Bronchial epithelial cell (primary cell): Measurements from ENCODE around the gene GALR2. TPM values are rescaled to one million over a fixed set of nuclear protein-coding genes. Genes with fewer than 3 reads are reported as not detected.
"Not testable (repeated sequence)": the region's sequence is repeated elsewhere in the genome, so short reads cannot be mapped to it uniquely, and the experiment has no call there.

Experiments
- DNase-seq: peaks from one replicate; pipeline ENCODE4 v3.0.0-alpha.2; 2010; ENCODE audit warnings: low read depth
- FAIRE-seq: peaks from 2 replicates; lab custom pipeline; 2011; peaks lifted over from hg19 to GRCh38; lab: Jason Lieb, UNC
- H3K27me3 ChIP-seq: 2 replicates; pipeline ENCODE4 v1.5.1; 2011; ENCODE audit warnings: low read length; ENCODE audit not compliant: control insufficient read depth, insufficient read depth
- H3K36me3 ChIP-seq: 2 replicates; pipeline ENCODE4 v1.5.1; 2011; ENCODE audit warnings: low read length; ENCODE audit not compliant: control insufficient read depth, insufficient read depth
- H3K4me3 ChIP-seq: 2 replicates; pipeline ENCODE4 v1.5.1; 2011; ENCODE audit warnings: mild to moderate bottlenecking, low read depth, low read length, control low read depth
- total RNA-seq: library from RNA; depleted of rRNA; stranded (reverse); fragments of >200 nt; gene quantifications from 2 replicates; pipeline ENCODE4 v1.2.1, GENCODE V29; 2014
- TF ChIP-seq, protein P1 (sequence below): IDR thresholded peaks from 2 replicates; pipeline ENCODE4 v1.5.1; 2011; ENCODE audit warnings: mild to moderate bottlenecking, moderate library complexity, low read length, control low read depth, inconsistent platforms; ENCODE audit not compliant: insufficient read depth, severe bottlenecking

GALR2 gene
- total RNA-seq, 1 donor from 2014 or later, result not detected

DNA sequence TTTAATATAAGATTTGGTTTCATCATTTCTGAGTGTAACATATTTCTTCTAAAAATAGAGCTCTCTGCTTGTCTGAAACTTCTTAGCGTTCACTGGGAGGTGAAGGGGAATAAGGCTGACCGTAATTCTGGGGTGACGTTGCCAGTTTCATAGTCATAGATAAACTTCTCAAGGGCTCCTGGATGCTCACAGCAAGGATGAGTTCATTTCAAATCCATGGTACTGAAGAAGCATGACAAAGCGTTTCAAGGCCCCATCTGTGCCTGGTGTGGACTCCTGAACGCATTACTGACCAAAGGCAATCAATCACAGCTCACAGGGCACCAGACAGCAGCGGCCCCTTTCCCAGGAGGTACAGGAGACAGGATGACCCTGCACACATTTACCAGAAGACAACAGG is 35.5 kb upstream of the GALR2 start:
- DNase-seq (no peak), FAIRE-seq (no peak)
- Histone ChIP-seq H3K36me3 (peaks cover 25% of the 10 kb centered on the region), H3K27me3 (no peaks in the 10 kb centered on the region), H3K4me3 (no peak overlapping the region)
- TF ChIP-seq, protein P1, sequence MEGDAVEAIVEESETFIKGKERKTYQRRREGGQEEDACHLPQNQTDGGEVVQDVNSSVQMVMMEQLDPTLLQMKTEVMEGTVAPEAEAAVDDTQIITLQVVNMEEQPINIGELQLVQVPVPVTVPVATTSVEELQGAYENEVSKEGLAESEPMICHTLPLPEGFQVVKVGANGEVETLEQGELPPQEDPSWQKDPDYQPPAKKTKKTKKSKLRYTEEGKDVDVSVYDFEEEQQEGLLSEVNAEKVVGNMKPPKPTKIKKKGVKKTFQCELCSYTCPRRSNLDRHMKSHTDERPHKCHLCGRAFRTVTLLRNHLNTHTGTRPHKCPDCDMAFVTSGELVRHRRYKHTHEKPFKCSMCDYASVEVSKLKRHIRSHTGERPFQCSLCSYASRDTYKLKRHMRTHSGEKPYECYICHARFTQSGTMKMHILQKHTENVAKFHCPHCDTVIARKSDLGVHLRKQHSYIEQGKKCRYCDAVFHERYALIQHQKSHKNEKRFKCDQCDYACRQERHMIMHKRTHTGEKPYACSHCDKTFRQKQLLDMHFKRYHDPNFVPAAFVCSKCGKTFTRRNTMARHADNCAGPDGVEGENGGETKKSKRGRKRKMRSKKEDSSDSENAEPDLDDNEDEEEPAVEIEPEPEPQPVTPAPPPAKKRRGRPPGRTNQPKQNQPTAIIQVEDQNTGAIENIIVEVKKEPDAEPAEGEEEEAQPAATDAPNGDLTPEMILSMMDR, result no peak

DNA sequence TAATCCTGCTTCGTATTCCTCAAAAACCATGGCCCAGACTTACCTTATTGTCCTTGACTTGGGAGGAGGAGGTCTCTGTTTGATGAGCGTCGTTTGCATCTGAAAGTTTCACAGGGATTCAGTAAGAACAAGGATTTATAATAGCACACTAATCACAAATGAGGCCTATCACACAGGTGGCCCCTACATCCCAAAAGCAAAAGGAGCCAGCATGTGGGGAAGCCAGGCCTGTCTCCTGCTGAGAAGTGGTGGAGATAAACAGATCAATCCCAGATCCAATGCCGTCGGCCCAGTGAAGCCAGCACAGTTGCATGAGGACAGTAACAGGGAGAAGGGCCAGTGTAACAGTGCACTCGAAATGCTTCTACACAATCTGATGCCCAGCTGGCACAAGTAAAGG is 34.2 kb upstream of the GALR2 start:
- FAIRE-seq (no peak), DNase-seq (no peak)
- H3K27me3 ChIP-seq, result no peaks in the 10 kb centered on the region
- H3K4me3 ChIP-seq, result no peak overlapping the region
- peaks cover 31% of the 10 kb centered on the region for H3K36me3 ChIP-seq
- TF ChIP-seq, protein P1, result no peak

DNA sequence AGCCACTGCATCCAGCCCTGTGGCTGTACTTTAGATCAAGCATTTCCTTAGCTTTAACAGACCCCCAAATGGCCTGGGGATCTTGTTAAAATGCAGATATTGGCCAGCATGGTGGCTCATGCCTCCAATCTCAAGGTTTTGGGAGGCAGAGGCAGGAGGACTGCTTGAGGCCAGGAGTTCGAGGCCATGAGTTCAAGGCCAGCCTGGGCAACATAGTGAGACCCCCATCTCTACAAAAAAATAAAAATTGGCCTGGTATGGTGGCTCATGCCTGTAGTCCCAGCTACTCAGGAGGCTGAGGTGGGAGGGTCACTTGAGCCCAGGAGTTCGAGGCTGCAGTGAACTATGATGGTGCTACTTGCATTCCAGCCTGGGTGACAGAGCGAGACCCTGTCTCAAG is 31.7 kb upstream of the GALR2 start:
- not testable (repeated sequence) for FAIRE-seq, H3K4me3 ChIP-seq, H3K27me3 ChIP-seq, DNase-seq
- H3K36me3 ChIP-seq, result peaks cover 34% of the 10 kb centered on the region

DNA sequence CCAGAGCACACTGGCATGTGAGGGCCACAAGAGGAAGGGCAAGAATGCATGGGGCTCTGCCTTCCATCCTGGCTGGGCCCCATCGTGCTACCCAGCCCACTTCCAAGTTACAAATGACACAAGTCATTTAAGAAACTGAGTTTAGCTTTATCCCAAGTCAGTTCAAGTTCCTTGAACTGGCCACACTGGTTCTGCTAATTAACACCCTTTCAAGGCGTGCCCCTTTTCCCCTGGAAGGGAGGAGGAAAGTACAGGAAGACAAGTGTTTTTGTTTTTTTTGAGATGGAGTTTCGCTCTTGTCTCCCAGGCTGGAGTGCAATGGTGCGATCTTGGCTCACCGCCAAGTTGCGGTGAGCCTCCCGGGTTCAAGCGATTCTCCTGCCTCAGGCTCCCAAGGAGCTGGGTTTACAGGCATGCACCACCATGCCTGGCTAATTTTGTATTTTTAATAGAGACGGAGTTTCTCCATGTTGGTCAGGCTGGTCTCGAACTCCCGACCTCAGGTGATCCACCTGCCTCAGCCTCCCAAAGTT is 30.0 kb upstream of the GALR2 start:
- H3K4me3 ChIP-seq, H3K27me3 ChIP-seq, DNase-seq, FAIRE-seq: not testable (repeated sequence)
- H3K36me3 ChIP-seq, result peaks cover 35% of the 10 kb centered on the region

DNA sequence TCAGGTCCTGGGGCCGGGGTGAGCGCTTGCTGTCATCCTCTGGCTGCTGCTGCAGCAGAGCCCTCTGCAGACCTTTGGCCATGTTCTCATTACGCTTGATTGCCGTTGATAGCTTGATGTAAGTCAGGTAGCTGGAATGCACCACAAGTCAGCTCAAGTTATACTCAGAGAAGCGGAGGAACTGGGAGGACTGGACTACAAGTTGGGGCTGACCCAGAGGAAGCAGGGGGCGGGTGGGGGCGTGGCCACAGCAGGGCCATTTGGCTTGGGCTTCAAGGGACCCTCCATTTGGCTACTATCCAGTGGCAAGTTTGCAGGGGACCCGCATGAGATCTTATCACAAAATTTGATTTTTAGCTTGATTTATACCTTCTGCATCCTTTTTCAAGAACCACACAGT is 28.5 kb upstream of the GALR2 start:
- H3K36me3 ChIP-seq, result peaks cover 35% of the 10 kb centered on the region
- DNase-seq (peak; percentile 84), FAIRE-seq (no peak)
- H3K27me3 ChIP-seq, result no peaks in the 10 kb centered on the region
- H3K4me3 ChIP-seq, result no peak overlapping the region
- TF ChIP-seq, protein P1, result no peak

DNA sequence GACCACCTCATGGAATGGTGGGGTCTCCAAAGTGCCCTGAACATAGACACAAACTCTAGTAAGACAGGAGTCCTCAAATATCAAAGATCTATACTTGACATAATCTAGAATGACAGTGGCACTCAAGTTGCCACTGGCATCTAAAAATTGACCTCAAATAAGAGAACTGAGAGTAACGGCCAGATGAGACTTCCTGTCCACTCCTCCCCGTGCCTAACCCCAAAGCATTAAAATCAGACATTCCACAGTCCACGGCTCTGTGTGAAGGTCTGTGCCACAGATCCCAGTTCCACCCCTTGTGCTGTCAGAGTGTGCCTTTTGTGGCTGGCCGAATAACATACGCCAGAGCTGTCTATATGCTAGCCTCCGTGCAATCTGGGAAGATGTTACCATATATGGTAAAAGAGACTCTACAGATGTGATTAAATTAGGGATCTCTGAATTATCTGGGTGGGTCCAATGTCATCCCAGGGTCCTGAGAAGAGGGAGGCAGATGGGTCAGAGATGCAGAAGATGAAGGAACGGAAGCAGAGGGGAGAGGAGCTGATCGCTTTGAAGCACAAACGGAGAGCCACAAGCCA is 26.5 kb upstream of the GALR2 start:
- FAIRE-seq (no peak), DNase-seq (no peak)
- TF ChIP-seq, protein P1, result no peak
- Histone ChIP-seq H3K4me3 (no peak overlapping the region), H3K36me3 (peaks cover 29% of the 10 kb centered on the region), H3K27me3 (no peaks in the 10 kb centered on the region)

DNA sequence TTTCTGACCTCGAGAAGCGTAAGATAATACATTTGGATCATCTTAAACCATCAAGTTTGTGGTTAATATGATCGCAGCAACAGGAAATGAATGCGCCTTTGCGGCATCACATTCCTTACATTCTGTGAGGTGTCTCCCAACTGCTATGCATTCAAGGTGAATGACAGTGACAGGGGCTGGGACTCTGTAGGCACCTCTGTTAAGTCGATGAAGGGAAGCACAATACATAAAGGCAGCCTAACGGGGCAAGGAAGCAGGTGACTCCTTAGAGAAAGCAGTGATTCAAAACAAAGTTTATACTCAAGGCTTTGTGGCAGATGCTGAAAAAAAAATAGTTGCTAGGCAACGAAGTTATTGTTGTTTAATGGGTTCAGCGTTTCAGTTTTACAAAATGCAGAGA is 25.9 kb upstream of the GALR2 start:
- no peak for FAIRE-seq
- Histone ChIP-seq H3K4me3 (no peak overlapping the region), H3K36me3 (peaks cover 23% of the 10 kb centered on the region), H3K27me3 (no peaks in the 10 kb centered on the region)
- no peak for DNase-seq
- TF ChIP-seq, protein P1, result no peak
